H9 (cell line): Measurements from ENCODE around the gene ADNP2. TPM values are rescaled to one million over a fixed set of nuclear protein-coding genes. Genes with fewer than 3 reads are reported as not detected.

Experiments used
- DNase-seq: peaks from one replicate; pipeline ENCODE4 v3.0.0-alpha.2; 2017
- H2AFZ ChIP-seq: one replicate; pipeline ENCODE4 v1.6.1; 2013; ENCODE audit warnings: mild to moderate bottlenecking, low read length, control low read depth, moderate library complexity
- H2AK5ac ChIP-seq: 2 replicates; pipeline ENCODE4 v1.6.1; 2013; ENCODE audit warnings: low read length, control low read depth, mixed read lengths; ENCODE audit not compliant: insufficient read length
- H2BK120ac ChIP-seq: one replicate; pipeline ENCODE4 v1.6.1; 2013; ENCODE audit warnings: low read depth, mild to moderate bottlenecking, low read length, control low read depth, inconsistent platforms; ENCODE audit not compliant: poor library complexity, severe bottlenecking
- H2BK12ac ChIP-seq: 2 replicates; pipeline ENCODE4 v1.6.1; 2013; ENCODE audit warnings: low read length, control low read depth, mixed read lengths, low read depth; ENCODE audit not compliant: insufficient read length
- H2BK15ac ChIP-seq: 2 replicates; pipeline ENCODE4 v1.6.1; 2013; ENCODE audit warnings: low read depth, low read length, control low read depth
- H2BK20ac ChIP-seq: one replicate; pipeline ENCODE4 v1.6.1; 2013; ENCODE audit warnings: low read depth, mild to moderate bottlenecking, low read length, control low read depth, inconsistent platforms; ENCODE audit not compliant: poor library complexity, severe bottlenecking
- H2BK5ac ChIP-seq: 2 replicates; pipeline ENCODE4 v1.6.1; 2013; ENCODE audit warnings: low read length, control low read depth, mixed read lengths; ENCODE audit not compliant: insufficient read length
- H3K14ac ChIP-seq: 2 replicates; pipeline ENCODE4 v1.6.1; 2013; ENCODE audit warnings: low read length, control low read depth; ENCODE audit not compliant: insufficient read depth
- H3K18ac ChIP-seq: 2 replicates; pipeline ENCODE4 v1.6.1; 2013; ENCODE audit warnings: low read depth, mild to moderate bottlenecking, mixed read lengths, low read length, control low read depth; ENCODE audit not compliant: insufficient read length
- H3K23ac ChIP-seq: 2 replicates; pipeline ENCODE4 v1.6.1; 2013; ENCODE audit warnings: low read length, control low read depth, mixed read lengths, low read depth; ENCODE audit not compliant: insufficient read length
- H3K23me2 ChIP-seq: 2 replicates; pipeline ENCODE4 v1.6.1; 2013; ENCODE audit warnings: low read depth, mild to moderate bottlenecking, mixed read lengths, low read length, control low read depth; ENCODE audit not compliant: insufficient read length, poor library complexity, severe bottlenecking
- H3K27ac ChIP-seq: 2 replicates; pipeline ENCODE4 v1.5.1; 2013; ENCODE audit warnings: low read length, control low read depth, mixed read lengths, low read depth; ENCODE audit not compliant: insufficient read length
- H3K27me3 ChIP-seq: 2 replicates; pipeline ENCODE4 v1.6.1; 2013; ENCODE audit warnings: low read length, control low read depth, inconsistent platforms; ENCODE audit not compliant: insufficient read depth
- H3K4ac ChIP-seq: 2 replicates; pipeline ENCODE4 v1.6.1; 2013; ENCODE audit warnings: low read depth, mild to moderate bottlenecking, control low read depth, inconsistent platforms, low read length, moderate library complexity
- H3K4me1 ChIP-seq: 2 replicates; pipeline ENCODE4 v1.6.1; 2013; ENCODE audit warnings: low read length, control low read depth, inconsistent platforms; ENCODE audit not compliant: insufficient read depth
- H3K4me2 ChIP-seq: 2 replicates; pipeline ENCODE4 v1.6.1; 2013; ENCODE audit warnings: low read length, control low read depth, mixed read lengths; ENCODE audit not compliant: insufficient read length, insufficient read depth
- H3K56ac ChIP-seq: 2 replicates; pipeline ENCODE4 v1.6.1; 2013; ENCODE audit warnings: low read depth, mild to moderate bottlenecking, mixed read lengths, low read length, control low read depth; ENCODE audit not compliant: insufficient read length
- H3K79me1 ChIP-seq: 2 replicates; pipeline ENCODE4 v1.6.1; 2013; ENCODE audit warnings: low read depth, mild to moderate bottlenecking, moderate library complexity, low read length, control low read depth, inconsistent platforms; ENCODE audit not compliant: insufficient read depth, poor library complexity, severe bottlenecking
- H3K79me2 ChIP-seq: 2 replicates; pipeline ENCODE4 v1.6.1; 2013; ENCODE audit warnings: low read length, control low read depth, inconsistent platforms; ENCODE audit not compliant: insufficient read depth
- H3K9ac ChIP-seq: 2 replicates; pipeline ENCODE4 v1.6.1; 2013; ENCODE audit warnings: low read length, control low read depth, mixed read lengths; ENCODE audit not compliant: insufficient read length; ENCODE audit errors: extremely low read depth
- H3K9me3 ChIP-seq: one replicate; pipeline ENCODE4 v1.6.1; 2013; ENCODE audit warnings: low read depth, low read length, inconsistent platforms; ENCODE audit not compliant: control insufficient read depth
- H3T11ph ChIP-seq: one replicate; pipeline ENCODE4 v1.6.1; 2013; ENCODE audit warnings: mild to moderate bottlenecking, low read length, control low read depth, inconsistent platforms
- H4K20me1 ChIP-seq: one replicate; pipeline ENCODE4 v1.6.1; 2013; ENCODE audit not compliant: control insufficient read depth, insufficient read length, insufficient read depth
- H4K5ac ChIP-seq: 2 replicates; pipeline ENCODE4 v1.6.1; 2013; ENCODE audit warnings: low read depth, mild to moderate bottlenecking, mixed read lengths, low read length, control low read depth; ENCODE audit not compliant: insufficient read length
- H4K8ac ChIP-seq: replicated peaks from 2 replicates; pipeline ENCODE4 v1.6.1; 2013; ENCODE audit warnings: low read length, control low read depth, mixed read lengths, low read depth; ENCODE audit not compliant: insufficient read length
- H4K91ac ChIP-seq: 2 replicates; pipeline ENCODE4 v1.6.1; 2013; ENCODE audit warnings: low read depth, mild to moderate bottlenecking, moderate library complexity, mixed read lengths, low read length, control low read depth; ENCODE audit not compliant: insufficient read length
- H3K27ac Mint-ChIP-seq, 3 experiments: 2 replicates in 2 of 3; 3 replicates in 1 of 3; pipeline ENCODE4 v1.8.0; 2020 to 2021; ENCODE audit warnings: mixed read lengths in 3 of 3, mild to moderate bottlenecking in 1 of 3, moderate library complexity in 1 of 3
- H3K27me3 Mint-ChIP-seq: 2 replicates; pipeline ENCODE4 v1.8.0; 2021; ENCODE audit warnings: low read depth, mild to moderate bottlenecking, moderate library complexity, mixed read lengths
- H3K36me3 Mint-ChIP-seq, 3 experiments: 2 replicates in 2 of 3; 3 replicates in 1 of 3; pipeline ENCODE4 v1.8.0; 2020 to 2021; ENCODE audit warnings: low read depth in 3 of 3, mixed read lengths in 3 of 3; ENCODE audit not compliant: insufficient read depth in 1 of 3
- H3K4me1 Mint-ChIP-seq, 2 experiments: 2 replicates each; pipeline ENCODE4 v1.8.0; 2020; ENCODE audit warnings: mixed read lengths in 2 of 2
- H3K4me3 Mint-ChIP-seq, 2 experiments: 2 replicates in 1 of 2; 3 replicates in 1 of 2; pipeline ENCODE4 v1.8.0; 2020 to 2021; ENCODE audit warnings: mild to moderate bottlenecking in 2 of 2, mixed read lengths in 2 of 2, moderate library complexity in 1 of 2
- H3K9me3 Mint-ChIP-seq, 2 experiments: 2 replicates in 1 of 2; 3 replicates in 1 of 2; pipeline ENCODE4 v1.8.0; 2020; ENCODE audit warnings: mild to moderate bottlenecking in 2 of 2, mixed read lengths in 2 of 2, moderate library complexity in 1 of 2
- CTCF ChIP-seq: fragments of 200-600 bp; sonication (generic); conservative IDR thresholded peaks from 3 replicates; pipeline ENCODE4 v1.8.0; 2021; ENCODE audit warnings: antibody characterized with exemption, mild to moderate bottlenecking
- WGBS: extraction: QIAGEN DNeasy Blood & Tissue Kit; methylation state at CpG from one replicate; pipeline ENCODE4 v1.1.7; 2013; ENCODE audit warnings: missing lambda C conversion rate, low lambda C conversion rate, mixed read lengths; ENCODE audit not compliant: insufficient read length; ENCODE audit errors: extremely low coverage; 5-methylcytosine and 5-hydroxymethylcytosine counted together
- total RNA-seq: library from RNA; stranded (reverse); gene quantifications from 2 replicates; pipeline ENCODE4 v1.2.1, GENCODE V29; 2021

The ADNP2 gene
- total RNA-seq, 1 experiment from 2014 or later, result 53.5 TPM

GRCh38 chr18:80166240-80166639, 57.2 kb downstream of the ADNP2 start:
- H2BK120ac ChIP-seq, result no peak overlapping the region
- Mint-ChIP-seq H3K27ac (no peak overlapping the region), H3K9me3 (peaks cover 22 to 31% of the 10 kb centered on the region in 2 experiments), H3K4me3 (no peak overlapping the region), H3K4me1 (peaks cover 3% of the 10 kb centered on the region in 2 experiments; a peak in 2 of 4 replicates), H3K36me3 (peaks cover 27 to 42% (median 34%) of the 10 kb centered on the region in 3 experiments), H3K27me3 (peaks cover 13% of the 10 kb centered on the region)
- no peak overlapping the region for H2AFZ ChIP-seq
- no peak overlapping the region for H2BK12ac ChIP-seq
- no peaks in the 10 kb centered on the region for H3K79me1 ChIP-seq
- H4K91ac ChIP-seq, result no peak overlapping the region
- H3K4me1 ChIP-seq, result no peaks in the 10 kb centered on the region
- no peak overlapping the region for H3K56ac ChIP-seq
- H4K8ac ChIP-seq, result no peak overlapping the region
- no peaks in the 10 kb centered on the region for H3K9me3 ChIP-seq
- no peak overlapping the region for H3K23ac ChIP-seq
- no peak for TF ChIP-seq CTCF
- H3K4me2 ChIP-seq, result no peak overlapping the region
- no peak overlapping the region for H3K9ac ChIP-seq
- no peak overlapping the region for H2BK5ac ChIP-seq
- no peak overlapping the region for H3K18ac ChIP-seq
- no peaks in the 10 kb centered on the region for H4K20me1 ChIP-seq
- H3T11ph ChIP-seq, result no peak overlapping the region
- no peak for DNase-seq
- H2BK15ac ChIP-seq, result no peak overlapping the region
- H4K5ac ChIP-seq, result no peak overlapping the region
- H3K27ac ChIP-seq, result no peak overlapping the region
- no peak overlapping the region for H2AK5ac ChIP-seq
- H3K79me2 ChIP-seq, result no peaks in the 10 kb centered on the region
- H3K23me2 ChIP-seq, result no peaks in the 10 kb centered on the region
- H3K4ac ChIP-seq, result no peak overlapping the region
- WGBS, result no CpG with 5 or more reads among the region's 10 CpGs
- H3K14ac ChIP-seq, result no peak overlapping the region
- no peaks in the 10 kb centered on the region for H3K27me3 ChIP-seq
- H2BK20ac ChIP-seq, result no peak overlapping the region
